A549 (cell line): ENCODE data around the gene C20orf141. TPM values are rescaled to one million over a fixed set of nuclear protein-coding genes. Genes with fewer than 3 reads are reported as not detected.

Source experiments
- ATAC-seq, 2 experiments: fragments of 200-7000 bp in 1 of 2; fragments of >200 bp in 1 of 2; cut with Nextera tagmentation in 1 of 2; cut with Tn5 transposase in 1 of 2; 3 replicates each; pipeline versions ENCODE4 v1.8.0 to v1.9.1; 2018 to 2020; ENCODE audit warnings: mild to moderate bottlenecking in 1 of 2, moderate library complexity in 1 of 2
- CTCF ChIA-PET: fragments of 300-600 bp; sonication (Branson Sonifier 250); formaldehyde crosslinking; extraction: SDS; loops from one replicate; lab custom pipeline; 2021; ENCODE audit warnings: antibody characterized with exemption, inconsistent platforms; lab: Yijun Ruan, JAX
- POLR2A ChIA-PET: fragments of 350-600 bp; formaldehyde crosslinking; extraction: SDS; loops from one replicate; lab custom pipeline; 2021; ENCODE audit warnings: antibody characterized with exemption, inconsistent platforms; lab: Yijun Ruan, JAX
- DNase-seq, 2 experiments: peaks; one replicate each; pipeline versions ENCODE4 v3.0.0 to v3.0.0-alpha.2; 2011 to 2016; ENCODE audit warnings: low read depth in 1 of 2, low spot score in 1 of 2
- FAIRE-seq: peaks from 2 replicates; lab custom pipeline; 2011; peaks lifted over from hg19 to GRCh38; lab: Jason Lieb, UNC
- H3K27ac ChIP-seq, 2 experiments: fragments of >200 bp; sonication (Bioruptor Twin); formaldehyde crosslinking; 3 replicates each; pipeline ENCODE4 v1.5.1; 2016 to 2017
- H3K4me1 ChIP-seq: fragments of >200 bp; sonication (Bioruptor Twin); formaldehyde crosslinking; 3 replicates; pipeline ENCODE4 v1.6.1; 2016
- H3K4me2 ChIP-seq: fragments of >200 bp; sonication (Bioruptor Twin); formaldehyde crosslinking; 3 replicates; pipeline ENCODE4 v1.6.1; 2016
- H3K4me3 ChIP-seq: fragments of >200 bp; sonication (Bioruptor Twin); formaldehyde crosslinking; 3 replicates; pipeline ENCODE4 v1.5.1; 2016
- H3K9me3 ChIP-seq: fragments of >200 bp; sonication (Bioruptor Twin); formaldehyde crosslinking; 3 replicates; pipeline ENCODE4 v1.6.1; 2016
- CBX2 ChIP-seq: fragments of 200-600 bp; sonication (generic); IDR thresholded peaks from 2 replicates; pipeline ENCODE4 v1.6.1; 2016; ENCODE audit warnings: low read depth, mild to moderate bottlenecking, borderline replicate concordance
- CBX8 ChIP-seq: fragments of 200-600 bp; sonication (generic); IDR thresholded peaks from 2 replicates; pipeline ENCODE4 v1.6.1; 2016
- CEBPB ChIP-seq, 2 experiments: fragments of >200 bp in 1 of 2; sonication (Bioruptor Twin) in 1 of 2; formaldehyde crosslinking in 1 of 2; IDR thresholded peaks; 2 replicates each; pipeline ENCODE4 v1.6.1; 2012 to 2016
- CHD4 ChIP-seq: fragments of 200-600 bp; sonication (generic); IDR thresholded peaks from 2 replicates; pipeline ENCODE4 v1.6.1; 2016; ENCODE audit warnings: antibody characterized with exemption, mild to moderate bottlenecking, borderline replicate concordance
- EHMT2 ChIP-seq: fragments of 200-600 bp; sonication (generic); IDR thresholded peaks from 2 replicates; pipeline ENCODE4 v1.6.1; 2016; ENCODE audit warnings: antibody characterized with exemption, low read depth, mild to moderate bottlenecking, moderate library complexity
- FOSB ChIP-seq: fragments of 250-450 bp; sonication (Bioruptor Pico); IDR thresholded peaks from 2 replicates; pipeline ENCODE4 v1.5.0; 2020; ENCODE audit warnings: mild to moderate bottlenecking, moderate library complexity
- HDAC2 ChIP-seq: fragments of 200-600 bp; sonication (generic); IDR thresholded peaks from 2 replicates; pipeline ENCODE4 v1.6.1; 2016
- JUNB ChIP-seq: fragments of >200 bp; sonication (Bioruptor Twin); formaldehyde crosslinking; IDR thresholded peaks from 2 replicates; pipeline ENCODE4 v1.6.1; 2016
- NFE2L2 ChIP-seq: fragments of 150-350 bp; conservative IDR thresholded peaks from 2 replicates; pipeline ENCODE4 v1.6.1; 2014; ENCODE audit warnings: low read length
- PHF8 ChIP-seq: fragments of 200-600 bp; sonication (generic); IDR thresholded peaks from 2 replicates; pipeline ENCODE4 v1.6.1; 2016; ENCODE audit warnings: low read depth, mild to moderate bottlenecking, antibody characterized with exemption, moderate library complexity, borderline replicate concordance
- POLR2AphosphoS2 ChIP-seq: conservative IDR thresholded peaks from 2 replicates; pipeline ENCODE4 v1.6.1; 2012; ENCODE audit warnings: low read length, improper control_type of control experiment, inconsistent platforms
- RAD21 ChIP-seq, 2 experiments: fragments of >200 bp in 1 of 2; sonication (Bioruptor Twin) in 1 of 2; formaldehyde crosslinking in 1 of 2; IDR thresholded peaks in 1 of 2; conservative IDR thresholded peaks in 1 of 2; 2 replicates in 1 of 2; 3 replicates in 1 of 2; pipeline ENCODE4 v1.6.1; 2012 to 2018; ENCODE audit warnings: inconsistent platforms in 1 of 2
- RARB ChIP-seq: fragments of 250-450 bp; sonication (Bioruptor Pico); IDR thresholded peaks from 2 replicates; pipeline ENCODE4 v1.8.0; 2021; ENCODE audit warnings: mild to moderate bottlenecking, moderate library complexity
- RFX5 ChIP-seq: fragments of 450-650 bp; IDR thresholded peaks from 2 replicates; pipeline ENCODE4 v1.7.1; 2014; ENCODE audit warnings: antibody characterized with exemption, mild to moderate bottlenecking, moderate library complexity
- RNF2 ChIP-seq: fragments of 200-600 bp; sonication (generic); IDR thresholded peaks from 2 replicates; pipeline ENCODE4 v1.6.1; 2016; ENCODE audit warnings: low read depth, mild to moderate bottlenecking, antibody characterized with exemption, moderate library complexity, borderline replicate concordance
- SMC3 ChIP-seq: fragments of >200 bp; sonication (Bioruptor Twin); formaldehyde crosslinking; IDR thresholded peaks from 3 replicates; pipeline ENCODE4 v1.6.1; 2018; ENCODE audit warnings: inconsistent platforms
- TFCP2L1 ChIP-seq: fragments of 250-450 bp; sonication (Bioruptor Pico); IDR thresholded peaks from 2 replicates; pipeline ENCODE4 v1.5.0; 2021; ENCODE audit warnings: mild to moderate bottlenecking
- WGBS: methylation state at CpG from one replicate; pipeline ENCODE4 v1.1.6; 2017; ENCODE audit errors: missing lambda C conversion rate; 5-methylcytosine and 5-hydroxymethylcytosine counted together
- polyA plus RNA-seq, 4 experiments: library from polyadenylated mRNA; depleted of rRNA in 3 of 4; stranded (reverse); fragments of >200 nt; fragmentation: RNase III in 1 of 4; extraction: RNeasy Plus Mini Kit Qiagen cat#74134 plus additional on column Dnase treatment in 1 of 4; gene quantifications; 2 replicates in 3 of 4; 3 replicates in 1 of 4; pipeline ENCODE4 v1.2.3, GENCODE V29; 2011 to 2017
- TF ChIP-seq, protein P1 (sequence below): fragments of 200-600 bp; sonication (generic); IDR thresholded peaks from 2 replicates; pipeline ENCODE4 v1.6.1; 2016; ENCODE audit warnings: antibody characterized with exemption, mild to moderate bottlenecking, moderate library complexity
- TF ChIP-seq, protein P2 (sequence below): fragments of 150-350 bp; IDR thresholded peaks from 2 replicates; pipeline ENCODE4 v1.6.1; 2014; ENCODE audit warnings: low read depth, mild to moderate bottlenecking, low read length
- TF ChIP-seq, protein P3 (sequence below): fragments of 250-450 bp; sonication (Bioruptor Pico); IDR thresholded peaks from 2 replicates; pipeline ENCODE4 v1.5.0; 2020; ENCODE audit warnings: low read depth, mild to moderate bottlenecking, moderate library complexity

Gene C20orf141
- polyA plus RNA-seq, 2 of the 4 experiments (the other 2 are of a cell fraction), result 0.16 to 0.56 TPM

DNA sequence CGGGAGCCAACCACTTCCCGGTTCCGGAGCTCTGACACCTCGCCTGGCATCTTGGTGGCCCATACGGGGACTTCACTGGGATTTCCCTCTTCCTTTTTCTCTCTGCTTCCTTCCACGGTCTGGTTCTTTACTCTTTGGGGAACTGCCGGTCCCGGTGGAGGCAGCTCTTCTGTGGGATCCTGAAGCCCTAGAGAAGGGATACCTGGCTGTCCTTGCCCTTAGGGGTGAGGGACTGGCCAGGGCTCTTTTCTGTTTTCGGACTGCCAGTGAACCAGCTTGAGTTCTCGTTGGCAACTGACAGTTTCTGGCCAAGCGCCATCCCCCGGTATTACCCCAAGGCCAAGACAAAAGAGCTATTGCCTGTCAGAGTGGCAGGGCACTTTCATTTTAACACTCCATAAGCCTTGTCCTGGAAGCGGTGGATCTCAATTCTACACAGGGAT, 13.5 kb upstream of the C20orf141 start:
- Histone ChIP-seq H3K4me2 (no peak overlapping the region), H3K27ac (no peak overlapping the region), H3K9me3 (peaks cover 15% of the 10 kb centered on the region; the same call in 2 of the 3 replicates), H3K4me3 (no peak overlapping the region), H3K4me1 (peaks cover 6% of the 10 kb centered on the region; the same call in 2 of the 3 replicates)
- DNase-seq (no peak), FAIRE-seq (no peak), ATAC-seq (no peak)
- 39% methylated on average over 13 of the region's 13 CpGs for WGBS
- ChIA-PET CTCF (interaction anchor here (0.7 to 1.4 kb wide), 3 partner anchors 14 to 36 kb away, joined by 3 read pairs; partner anchors contain the start of gene C20orf141), POLR2A (no interaction called here)
- TF ChIP-seq NFE2L2 (no peak), CHD4 (no peak), CEBPB (IDR thresholded peaks at IDR 0.05) (no peak), RAD21 (conservative IDR thresholded peaks at IDR 0.05 in 1 of 2, IDR thresholded peaks at IDR 0.05 in 1 of 2) (no peak), RFX5 (no peak), RARB (CRISPR knock-in tag) (no peak), FOSB (CRISPR knock-in tag) (no peak), PHF8 (no peak), RNF2 (no peak), JUNB (no peak), EHMT2 (no peak), POLR2AphosphoS2 (no peak), HDAC2 (no peak), TFCP2L1 (CRISPR knock-in tag) (no peak)
- TF ChIP-seq, protein P1, sequence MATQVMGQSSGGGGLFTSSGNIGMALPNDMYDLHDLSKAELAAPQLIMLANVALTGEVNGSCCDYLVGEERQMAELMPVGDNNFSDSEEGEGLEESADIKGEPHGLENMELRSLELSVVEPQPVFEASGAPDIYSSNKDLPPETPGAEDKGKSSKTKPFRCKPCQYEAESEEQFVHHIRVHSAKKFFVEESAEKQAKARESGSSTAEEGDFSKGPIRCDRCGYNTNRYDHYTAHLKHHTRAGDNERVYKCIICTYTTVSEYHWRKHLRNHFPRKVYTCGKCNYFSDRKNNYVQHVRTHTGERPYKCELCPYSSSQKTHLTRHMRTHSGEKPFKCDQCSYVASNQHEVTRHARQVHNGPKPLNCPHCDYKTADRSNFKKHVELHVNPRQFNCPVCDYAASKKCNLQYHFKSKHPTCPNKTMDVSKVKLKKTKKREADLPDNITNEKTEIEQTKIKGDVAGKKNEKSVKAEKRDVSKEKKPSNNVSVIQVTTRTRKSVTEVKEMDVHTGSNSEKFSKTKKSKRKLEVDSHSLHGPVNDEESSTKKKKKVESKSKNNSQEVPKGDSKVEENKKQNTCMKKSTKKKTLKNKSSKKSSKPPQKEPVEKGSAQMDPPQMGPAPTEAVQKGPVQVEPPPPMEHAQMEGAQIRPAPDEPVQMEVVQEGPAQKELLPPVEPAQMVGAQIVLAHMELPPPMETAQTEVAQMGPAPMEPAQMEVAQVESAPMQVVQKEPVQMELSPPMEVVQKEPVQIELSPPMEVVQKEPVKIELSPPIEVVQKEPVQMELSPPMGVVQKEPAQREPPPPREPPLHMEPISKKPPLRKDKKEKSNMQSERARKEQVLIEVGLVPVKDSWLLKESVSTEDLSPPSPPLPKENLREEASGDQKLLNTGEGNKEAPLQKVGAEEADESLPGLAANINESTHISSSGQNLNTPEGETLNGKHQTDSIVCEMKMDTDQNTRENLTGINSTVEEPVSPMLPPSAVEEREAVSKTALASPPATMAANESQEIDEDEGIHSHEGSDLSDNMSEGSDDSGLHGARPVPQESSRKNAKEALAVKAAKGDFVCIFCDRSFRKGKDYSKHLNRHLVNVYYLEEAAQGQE, result no peak
- TF ChIP-seq, protein P2, sequence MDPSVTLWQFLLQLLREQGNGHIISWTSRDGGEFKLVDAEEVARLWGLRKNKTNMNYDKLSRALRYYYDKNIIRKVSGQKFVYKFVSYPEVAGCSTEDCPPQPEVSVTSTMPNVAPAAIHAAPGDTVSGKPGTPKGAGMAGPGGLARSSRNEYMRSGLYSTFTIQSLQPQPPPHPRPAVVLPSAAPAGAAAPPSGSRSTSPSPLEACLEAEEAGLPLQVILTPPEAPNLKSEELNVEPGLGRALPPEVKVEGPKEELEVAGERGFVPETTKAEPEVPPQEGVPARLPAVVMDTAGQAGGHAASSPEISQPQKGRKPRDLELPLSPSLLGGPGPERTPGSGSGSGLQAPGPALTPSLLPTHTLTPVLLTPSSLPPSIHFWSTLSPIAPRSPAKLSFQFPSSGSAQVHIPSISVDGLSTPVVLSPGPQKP, result no peak
- TF ChIP-seq, protein P3, sequence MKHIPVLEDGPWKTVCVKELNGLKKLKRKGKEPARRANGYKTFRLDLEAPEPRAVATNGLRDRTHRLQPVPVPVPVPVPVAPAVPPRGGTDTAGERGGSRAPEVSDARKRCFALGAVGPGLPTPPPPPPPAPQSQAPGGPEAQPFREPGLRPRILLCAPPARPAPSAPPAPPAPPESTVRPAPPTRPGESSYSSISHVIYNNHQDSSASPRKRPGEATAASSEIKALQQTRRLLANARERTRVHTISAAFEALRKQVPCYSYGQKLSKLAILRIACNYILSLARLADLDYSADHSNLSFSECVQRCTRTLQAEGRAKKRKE (CRISPR knock-in tag), result no peak

GRCh38 chr20:2804041-2804828, 10.6 kb upstream of the C20orf141 start:
- no peak for DNase-seq
- H3K4me2 ChIP-seq, result no peak overlapping the region
- ATAC-seq, result no peak
- 54% methylated on average over 16 of the region's 16 CpGs for WGBS
- ChIA-PET CTCF (interaction anchor here (1.9 kb wide), 1 partner anchor 10 kb away, joined by 6 read pairs; the partner anchor contains the start of gene C20orf141), POLR2A (no interaction called here)
- no peak overlapping the region for H3K4me3 ChIP-seq
- no peak for FAIRE-seq
- no peak overlapping the region for H3K27ac ChIP-seq
- H3K4me1 ChIP-seq, result peaks cover 8% of the 10 kb centered on the region; the same call in 2 of the 3 replicates
- H3K9me3 ChIP-seq, result peaks cover 15% of the 10 kb centered on the region; the same call in 2 of the 3 replicates
- TF ChIP-seq CBX8 (no peak), SMC3 (no peak), CBX2 (no peak)
